OCI-M2 (cell line): ENCODE measurements around the gene LPAR1.

Source experiments
- DNase-seq: peaks from one replicate; lab custom pipeline; 2025; ENCODE audit not compliant: unreplicated experiment; lab: John Stamatoyannopoulos, UW

LPAR1 gene

GRCh38 chr9:111003182-111003581, 35.1 kb downstream of the LPAR1 start:
- DNase-seq = no peak

DNA sequence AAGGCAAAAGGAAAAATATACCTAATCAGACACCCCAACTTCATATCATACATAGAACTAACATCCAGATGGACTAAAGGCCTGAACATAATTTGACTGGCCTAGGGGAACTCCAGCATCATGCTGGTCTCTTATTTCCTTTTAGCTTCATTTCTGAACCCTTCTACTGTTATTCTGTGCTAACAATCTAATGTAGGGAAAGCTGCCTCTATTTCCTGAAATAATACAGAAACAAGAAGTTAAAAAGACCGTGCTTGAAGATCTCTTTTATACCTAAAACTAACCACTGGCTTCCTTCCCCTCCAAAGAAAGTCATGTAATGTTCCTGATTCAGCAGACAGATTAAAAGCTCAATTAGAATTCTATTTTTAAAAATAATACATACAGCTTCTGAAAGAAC, 36.7 kb downstream of the LPAR1 start:
- no peak for DNase-seq

DNA sequence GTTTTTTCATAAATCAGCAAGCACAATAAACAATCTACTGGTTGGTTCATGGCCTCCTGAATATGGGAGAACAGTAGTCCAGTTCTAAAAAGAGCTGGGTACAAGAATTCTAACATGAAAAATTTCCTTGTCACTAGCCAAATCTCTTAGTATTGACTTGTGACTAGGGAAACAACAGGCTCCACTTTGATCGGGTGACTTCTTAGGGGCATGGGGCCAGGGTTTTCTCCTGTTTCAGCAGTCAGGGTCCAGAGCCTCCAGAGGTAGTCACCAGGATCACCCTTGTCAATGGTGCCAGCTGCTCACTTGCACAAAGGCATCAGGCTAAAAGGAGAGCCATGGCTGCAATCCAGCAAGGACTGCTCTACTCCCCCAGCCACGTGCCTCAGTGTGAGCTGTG, 38.1 kb downstream of the LPAR1 start:
- DNase-seq = no peak

DNA sequence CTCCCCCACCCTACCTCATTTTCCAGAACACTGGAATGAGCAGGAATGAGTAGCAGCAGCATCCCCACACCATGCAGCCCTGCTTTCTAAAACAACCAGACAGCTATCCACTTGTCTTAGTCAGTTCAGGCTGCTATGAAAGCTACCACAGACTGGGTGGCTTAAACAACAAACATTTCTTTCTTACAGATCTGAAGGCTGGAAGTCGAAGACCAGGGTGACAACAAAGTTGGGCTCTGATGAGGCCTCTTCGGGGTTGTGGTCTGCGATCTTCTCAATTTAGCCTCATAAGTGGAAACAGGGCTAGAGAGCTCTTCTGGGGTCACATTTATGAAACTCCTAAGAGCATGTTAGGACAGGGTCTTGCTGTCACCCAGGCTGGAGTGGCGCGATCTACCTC, 38.9 kb downstream of the LPAR1 start:
- DNase-seq = no peak

- DNase-seq = no peak
These were observed 40.4 kb downstream of the LPAR1 start for GRCh38 chr9:110997847-110998246.

DNA sequence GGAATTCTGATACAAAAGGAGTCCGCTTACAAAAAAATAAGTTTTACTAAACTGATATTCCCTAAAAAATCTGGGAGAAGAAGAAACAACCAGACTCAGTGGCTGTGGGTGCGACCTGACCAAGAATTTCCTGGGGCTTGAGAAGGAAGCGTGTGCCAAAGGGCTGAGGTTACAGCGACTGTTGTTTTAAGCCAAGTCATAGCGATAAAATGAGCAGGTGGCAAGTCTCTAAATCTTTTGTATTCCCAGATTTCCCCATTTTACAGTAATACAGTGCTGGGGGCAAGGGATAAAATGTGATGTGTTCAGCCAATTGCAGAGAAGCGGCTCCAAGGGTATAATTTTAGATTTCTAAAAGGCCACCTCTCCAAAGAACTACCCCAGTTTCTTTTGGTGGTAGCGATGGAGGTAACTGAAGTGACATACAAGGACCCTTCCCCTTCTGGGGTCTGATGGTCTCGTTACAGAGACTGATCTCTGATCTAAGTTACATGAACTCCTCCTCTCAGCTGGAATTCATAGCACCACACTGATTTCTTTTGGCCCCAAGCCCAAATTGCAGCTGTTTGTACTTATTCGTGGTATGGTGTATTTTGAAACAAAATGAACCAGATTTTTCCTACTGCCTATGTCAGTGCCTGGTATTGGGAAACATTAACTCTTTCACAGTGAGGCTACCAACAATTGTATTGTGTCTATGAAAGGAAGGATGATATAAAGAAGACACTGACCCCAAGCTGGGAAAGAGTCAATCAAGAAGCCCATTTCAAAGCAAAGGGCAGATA, 41.6 kb downstream of the LPAR1 start:
- DNase-seq = no peak

- no peak for DNase-seq
These were observed 42.6 kb downstream of the LPAR1 start for GRCh38 chr9:110995420-110996340.

- no peak for DNase-seq
These were observed 43.5 kb downstream of the LPAR1 start for GRCh38 chr9:110994771-110995241.

GRCh38 chr9:110990481-110990880, 47.8 kb downstream of the LPAR1 start:
- no peak for DNase-seq

- no peak for DNase-seq
These were observed 51.7 kb downstream of the LPAR1 start for GRCh38 chr9:110986529-110986928.

GRCh38 chr9:110984890-110985437, 53.3 kb downstream of the LPAR1 start:
- no peak for DNase-seq

DNA sequence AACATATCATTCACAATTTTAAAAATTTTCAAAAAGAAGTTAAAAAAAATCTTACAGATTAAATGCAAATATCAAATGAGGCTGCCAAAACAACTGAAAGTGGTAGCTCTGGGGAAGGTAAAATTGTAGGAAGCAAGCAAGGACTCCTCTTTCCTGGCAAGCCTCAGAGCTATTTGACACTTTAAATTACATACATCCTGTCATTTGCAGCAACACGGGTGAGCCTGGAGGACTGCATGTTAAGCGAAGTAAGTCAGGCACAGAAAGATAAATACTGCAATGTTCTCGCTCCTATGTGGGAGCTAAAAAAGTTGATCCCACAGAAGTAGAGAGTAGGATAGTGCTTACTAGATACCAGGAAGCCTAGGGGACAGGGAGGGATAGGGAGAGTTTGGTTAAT, 58.0 kb downstream of the LPAR1 start:
- DNase-seq = no peak

GRCh38 chr9:110979636-110980035, 58.6 kb downstream of the LPAR1 start:
- DNase-seq = no peak

- no peak for DNase-seq
These were observed 59.8 kb downstream of the LPAR1 start for GRCh38 chr9:110978516-110978915.

- DNase-seq = no peak
These were observed 61.0 kb downstream of the LPAR1 start for GRCh38 chr9:110977259-110977709.

DNA sequence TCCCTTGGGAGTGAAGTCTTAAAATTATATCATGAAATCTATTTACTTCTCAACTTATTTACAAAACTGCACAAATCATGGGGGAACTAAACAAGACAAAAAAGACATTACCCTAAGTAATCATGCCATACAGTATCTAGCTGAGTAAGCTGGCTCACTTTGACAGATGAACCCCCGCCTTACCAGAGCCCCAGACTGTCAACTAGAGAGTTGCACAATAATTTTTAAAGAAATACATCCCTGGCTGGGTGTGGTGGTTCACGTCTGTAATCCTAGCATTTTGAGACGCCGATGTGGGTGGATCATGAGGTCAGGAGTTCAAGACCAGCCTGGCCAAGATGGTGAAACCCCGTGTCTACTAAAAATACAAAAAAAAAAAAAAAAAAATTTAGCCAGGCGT, 62.3 kb downstream of the LPAR1 start:
- no peak for DNase-seq

DNA sequence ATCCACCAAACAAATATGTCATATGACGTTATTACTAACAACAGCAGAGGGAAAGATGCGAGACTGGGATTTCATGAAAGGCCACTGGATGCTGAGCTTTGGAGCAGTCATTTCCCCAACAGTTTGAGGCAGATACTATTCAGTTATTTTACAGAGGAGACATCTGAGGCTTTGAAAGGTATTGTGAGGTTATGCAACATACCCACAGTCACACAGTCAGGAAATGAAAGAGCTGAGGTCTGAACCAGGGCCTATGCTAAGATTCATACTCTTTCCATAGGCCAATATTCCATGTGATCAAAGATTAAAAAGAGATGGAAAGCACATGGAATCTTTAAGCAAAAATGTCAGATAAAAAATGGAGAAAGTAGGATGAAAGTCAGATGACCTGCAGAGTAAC, 63.0 kb downstream of the LPAR1 start:
- no peak for DNase-seq

DNA sequence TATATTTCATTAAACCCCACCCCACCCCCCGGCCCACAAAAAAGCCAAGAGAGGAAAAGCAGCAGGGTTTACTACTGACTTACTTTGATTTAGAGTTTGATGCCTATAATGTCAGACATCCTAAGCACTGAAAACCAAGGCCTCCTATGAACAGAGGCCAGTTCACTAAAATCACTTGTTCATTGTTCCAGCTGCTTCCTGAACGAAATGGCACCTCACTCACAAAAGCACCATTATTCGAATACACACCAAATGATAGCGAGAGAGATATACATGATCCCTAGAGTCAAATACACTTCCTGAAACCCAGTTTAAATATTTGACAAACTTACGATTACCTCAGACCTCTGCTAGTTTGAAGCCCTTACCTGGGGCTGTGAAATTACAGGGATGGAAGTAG, 66.6 kb downstream of the LPAR1 start:
- no peak for DNase-seq

GRCh38 chr9:110971234-110971633, 67.0 kb downstream of the LPAR1 start:
- DNase-seq = no peak

GRCh38 chr9:110969971-110970386, 68.3 kb downstream of the LPAR1 start:
- no peak for DNase-seq

GRCh38 chr9:110968096-110968495, 70.2 kb downstream of the LPAR1 start:
- DNase-seq = no peak

DNA sequence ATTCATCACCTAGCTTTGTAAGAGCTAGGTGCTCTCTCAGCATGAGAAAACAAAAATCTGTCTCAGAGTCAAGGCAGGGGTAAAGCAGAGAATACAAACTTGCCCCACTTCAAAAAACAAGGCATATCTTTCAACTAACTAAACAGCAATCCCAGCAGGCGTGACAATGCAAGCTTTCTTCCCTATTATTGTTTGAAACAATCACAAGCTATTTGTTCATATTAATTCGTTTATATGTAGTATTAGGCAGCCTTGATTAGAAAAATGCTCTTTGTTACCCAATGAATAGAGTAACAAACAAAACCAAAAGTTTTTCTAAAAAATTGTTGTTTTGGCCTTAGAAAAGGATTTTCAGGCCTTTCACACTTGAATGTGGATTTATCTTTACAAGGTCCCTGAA, 71.1 kb downstream of the LPAR1 start:
- DNase-seq = no peak
